GM21528 (cell line): ENCODE results near the gene DDX31.
A peak's percentile ranks its signal among the peaks of the same experiment; 100 is the strongest.
"Not testable (repeated sequence)": the region's sequence is repeated elsewhere in the genome, so short reads cannot be mapped to it uniquely, and the experiment has no call there.

Experiments
- ATAC-seq: cut with Tn5 transposase; IDR thresholded peaks from one replicate; pipeline ENCODE4 v1.9.1; 2021; ENCODE audit warnings: mild to moderate bottlenecking, moderate library complexity; ENCODE audit not compliant: unreplicated experiment, low FRiP score

DDX31 gene

GRCh38 chr9:132669698-132670456 is at the start of gene DDX31:
DDX31 (minus strand) TSS chr9:132669983; CDS start chr9:132669934, 49 bp downstream.
- peak; percentile 62 for ATAC-seq

- not testable (repeated sequence) for ATAC-seq
Observed at GRCh38 chr9:132718381-132718928, 48.7 kb upstream of the DDX31 start.

GRCh38 chr9:132717326-132717945 is 47.7 kb upstream of the DDX31 start:
- no peak for ATAC-seq

DNA sequence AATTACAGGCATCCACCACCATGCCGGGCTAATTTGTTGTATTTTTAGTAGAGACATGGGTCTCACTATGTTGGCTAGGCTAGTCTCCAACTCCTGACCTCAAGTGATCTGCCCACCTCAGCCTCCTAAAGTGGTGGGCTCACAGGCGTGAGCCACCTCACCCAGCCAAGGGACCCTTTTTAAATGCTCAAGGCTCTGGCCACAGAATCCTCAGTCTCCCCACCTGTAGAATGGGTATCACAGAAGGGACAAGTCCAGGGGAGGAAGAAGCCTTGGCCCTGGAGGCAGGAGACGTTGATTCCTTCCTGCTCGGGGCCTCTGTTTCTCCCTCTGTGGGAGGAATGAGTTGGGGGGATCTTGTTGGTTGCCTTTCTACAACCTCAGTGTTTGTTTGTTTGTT is 46.2 kb upstream of the DDX31 start:
- ATAC-seq = no peak

GRCh38 chr9:132712753-132713152 is 43.0 kb upstream of the DDX31 start:
- ATAC-seq = no peak

GRCh38 chr9:132711846-132712245 is 42.1 kb upstream of the DDX31 start:
- ATAC-seq = no peak

DNA sequence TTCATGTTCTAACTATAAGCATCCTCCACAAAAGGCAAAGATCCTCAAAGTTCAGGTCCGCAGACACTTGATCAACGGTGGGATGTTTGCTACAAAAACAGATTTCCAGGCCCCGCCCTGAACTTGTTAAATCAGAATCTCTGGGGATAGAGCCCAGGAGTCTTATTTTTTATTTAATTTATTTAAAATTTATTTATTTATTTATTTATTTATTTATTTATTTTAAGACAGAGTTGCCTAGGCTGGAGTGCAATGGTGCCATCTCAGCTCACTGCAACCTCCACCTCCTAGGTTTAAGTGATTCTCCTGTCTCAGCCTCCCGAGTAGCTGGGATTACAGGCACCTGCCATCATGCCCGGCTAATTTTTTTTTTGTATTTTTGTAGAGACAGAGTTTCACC is 41.4 kb upstream of the DDX31 start:
- not testable (repeated sequence) for ATAC-seq

GRCh38 chr9:132710333-132710732 is 40.5 kb upstream of the DDX31 start:
- no peak for ATAC-seq

GRCh38 chr9:132708769-132709430 is 39.1 kb upstream of the DDX31 start:
- ATAC-seq = no peak

DNA sequence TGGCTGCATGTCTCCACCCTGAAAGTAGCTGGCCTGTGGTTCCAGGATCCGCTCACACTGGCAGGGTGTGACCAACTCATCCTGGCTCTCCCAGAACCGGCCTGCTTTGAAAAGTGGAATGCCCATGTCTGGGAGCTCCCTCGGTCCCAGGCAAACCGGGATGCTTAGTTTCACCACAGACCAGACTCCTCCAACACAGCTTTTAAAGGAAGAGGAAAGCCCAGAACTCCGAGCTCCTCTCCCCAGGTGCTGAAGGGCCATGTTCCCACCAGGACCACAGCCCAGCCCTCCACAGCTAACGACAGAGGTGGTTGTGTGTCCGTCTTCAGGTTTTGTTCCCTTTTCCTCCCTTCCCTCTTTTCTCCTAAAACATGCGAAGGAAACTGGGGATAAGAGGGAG is 38.5 kb upstream of the DDX31 start:
- ATAC-seq = no peak

DNA sequence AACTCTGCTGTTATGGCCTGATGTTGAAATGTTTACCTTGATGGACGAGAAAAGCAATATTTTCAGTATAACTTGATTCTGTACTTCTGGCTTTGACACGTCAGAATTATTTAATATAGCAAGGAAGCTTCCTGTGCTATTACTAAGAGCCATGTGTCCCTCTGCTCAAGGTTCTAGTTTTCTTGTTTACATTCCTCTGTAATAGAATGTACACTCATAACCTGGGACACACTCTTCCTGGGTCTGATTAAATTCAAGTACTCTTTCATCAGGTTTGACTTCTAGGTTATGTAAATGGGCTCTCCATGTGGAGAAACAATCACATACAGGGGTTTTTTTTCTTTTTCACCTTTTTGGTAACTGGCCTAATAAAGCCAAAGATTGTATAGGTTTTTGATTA is 33.6 kb upstream of the DDX31 start:
- no peak for ATAC-seq

GRCh38 chr9:132702254-132702653 is 32.5 kb upstream of the DDX31 start:
- ATAC-seq = no peak

GRCh38 chr9:132699956-132700355 is 30.2 kb upstream of the DDX31 start:
- ATAC-seq = no peak

DNA sequence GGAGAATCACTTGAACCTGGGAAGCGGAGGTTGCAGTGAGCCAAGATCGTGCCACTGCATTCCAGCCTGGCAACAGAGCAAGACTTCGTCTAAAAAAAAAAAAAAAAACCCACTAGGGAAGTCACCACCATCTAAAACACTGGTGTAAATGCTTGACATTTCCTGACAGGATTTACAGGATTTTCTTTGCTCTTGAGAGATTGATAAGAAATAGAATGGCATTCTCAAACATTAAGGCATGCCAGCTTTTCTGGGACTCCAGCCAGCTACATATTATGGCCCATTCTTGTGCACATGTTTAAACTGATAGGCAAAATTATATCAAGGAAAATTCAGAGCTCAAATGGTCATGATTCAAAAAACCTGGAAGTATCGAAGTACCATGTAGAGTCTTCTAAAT is 29.2 kb upstream of the DDX31 start:
- no peak for ATAC-seq

DNA sequence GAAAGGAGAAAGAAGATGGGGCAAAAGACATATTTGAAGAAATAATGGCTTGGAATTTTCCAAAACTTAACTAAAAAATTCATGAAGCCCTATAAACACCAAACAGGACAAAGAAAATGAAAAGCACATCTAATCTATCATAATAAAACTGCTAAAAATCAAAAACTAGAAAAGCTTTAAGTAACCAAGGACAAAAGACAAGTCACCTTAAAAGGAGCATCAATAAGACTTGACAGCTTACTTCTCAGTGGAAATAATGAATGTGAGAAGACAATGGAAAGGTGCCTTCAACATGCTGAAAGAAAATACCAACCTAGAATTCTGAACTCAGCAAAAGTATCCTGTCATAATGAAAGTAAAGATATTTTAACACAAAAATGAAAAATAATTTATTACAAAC is 27.4 kb upstream of the DDX31 start:
- ATAC-seq = no peak

DNA sequence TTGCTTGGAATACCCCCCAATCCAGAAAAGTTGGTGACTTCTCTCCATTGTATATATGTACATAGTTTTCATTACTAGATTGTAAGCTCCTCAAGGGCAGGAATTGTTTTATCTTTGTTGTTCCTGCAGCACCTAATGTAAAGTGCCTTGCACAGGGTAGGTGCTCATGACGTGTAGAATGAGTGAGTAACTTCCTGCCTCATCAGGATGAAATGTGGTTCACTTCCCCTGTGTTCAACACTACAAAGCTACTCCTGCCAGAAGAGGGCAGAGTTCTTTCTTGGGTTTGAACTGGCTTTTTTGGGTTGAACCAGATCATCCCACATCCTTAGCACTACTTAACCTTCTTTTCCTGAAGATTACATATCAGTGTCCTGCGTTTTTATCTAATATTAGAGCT is 24.4 kb upstream of the DDX31 start:
- ATAC-seq = no peak

- ATAC-seq = no peak
Observed at GRCh38 chr9:132690696-132691095, 20.9 kb upstream of the DDX31 start.

DNA sequence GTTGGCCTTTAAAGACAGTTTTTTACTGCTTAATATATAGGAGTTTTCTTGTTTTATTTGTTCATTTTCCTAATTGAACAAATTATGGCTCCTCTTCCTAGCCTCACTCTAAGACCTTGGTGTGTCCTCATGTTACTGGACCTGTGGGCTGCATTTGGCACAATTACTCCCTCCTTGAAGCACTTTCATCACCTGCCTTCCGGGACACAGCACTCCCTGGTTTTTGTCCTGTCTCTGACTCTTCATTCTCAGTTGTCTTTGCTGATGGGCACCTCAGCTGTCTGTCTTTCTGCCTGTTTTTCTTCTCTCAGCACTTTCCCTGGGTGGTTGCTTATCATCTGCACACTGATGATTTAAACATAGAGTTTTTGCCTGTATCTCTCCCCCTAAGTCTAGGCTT is 14.1 kb upstream of the DDX31 start:
- no peak for ATAC-seq

GRCh38 chr9:132681561-132681960 is 11.8 kb upstream of the DDX31 start:
- ATAC-seq = no peak

- ATAC-seq = no peak
Observed at GRCh38 chr9:132679946-132680625, 10.3 kb upstream of the DDX31 start.

GRCh38 chr9:132677976-132678375 is 8.2 kb upstream of the DDX31 start:
- no peak for ATAC-seq
